ENCODE data around the gene MYH11.
A peak's percentile ranks its signal among the peaks of the same experiment; 100 is the strongest.

Gene MYH11

DNA sequence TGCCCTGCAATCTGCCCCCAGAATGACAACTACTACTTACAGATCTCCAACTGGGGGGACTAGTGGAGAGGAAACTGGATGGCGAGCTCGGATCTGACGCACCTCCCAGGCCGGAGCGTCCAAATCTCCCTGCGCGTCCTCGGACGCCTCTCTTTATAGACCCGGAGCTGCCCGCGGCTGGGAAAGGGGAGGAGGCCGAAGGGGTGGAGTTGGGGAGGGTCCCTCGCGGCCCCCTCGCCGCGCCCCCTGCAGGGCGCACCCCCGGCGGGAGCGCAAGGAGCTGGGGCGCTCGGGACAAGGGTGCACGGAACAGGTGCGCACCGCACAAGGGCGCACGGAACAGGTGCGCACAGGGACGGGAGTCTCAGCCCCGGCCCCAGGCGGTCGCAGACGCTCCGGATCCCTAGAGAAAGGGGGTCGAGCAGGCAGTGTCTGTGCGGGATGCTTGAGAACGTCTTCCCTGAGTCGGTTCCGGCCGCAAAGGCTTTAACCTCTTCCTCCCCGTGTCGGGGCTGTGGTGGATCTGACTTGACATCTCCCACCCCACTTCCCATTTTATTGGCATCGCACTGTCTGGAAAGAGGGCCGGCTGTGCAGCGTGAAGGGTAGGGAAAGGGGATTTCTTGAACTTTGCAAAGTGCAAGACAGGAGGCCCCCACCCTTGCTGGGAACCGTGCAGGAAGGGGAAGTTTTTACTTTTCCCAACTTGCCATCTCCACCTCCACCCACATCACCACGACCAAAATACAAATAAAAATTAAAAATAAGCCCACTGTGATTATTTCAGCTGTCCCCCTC lies at the start of gene MYH11:
Gene MYH11, minus strand, starts transcription at position 128 of the 798 bp plus-strand sequence. CDS start 18,776 bp downstream, outside the sequence.
- DNase-seq = no peak

DNA sequence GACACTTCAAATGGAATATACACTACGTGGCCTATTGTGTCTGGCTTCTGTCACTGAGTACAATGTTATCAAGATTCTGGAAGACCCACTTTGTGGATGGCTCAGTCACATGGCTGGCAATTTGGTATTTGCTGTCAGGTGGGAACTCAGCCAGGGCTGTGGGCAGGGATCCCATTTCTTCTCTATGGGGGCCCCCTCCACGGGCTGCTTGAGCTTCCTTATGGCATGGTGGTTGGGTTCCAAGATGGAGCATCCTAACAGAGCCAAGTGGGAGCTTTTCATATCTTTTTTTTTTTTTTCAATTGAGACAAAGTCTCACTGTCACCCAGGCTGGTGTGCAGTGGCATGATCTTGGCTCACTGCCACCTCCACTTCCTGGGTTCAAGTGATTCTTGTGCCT lies 49.6 kb upstream of the MYH11 start:
- DNase-seq = no peak

DNA sequence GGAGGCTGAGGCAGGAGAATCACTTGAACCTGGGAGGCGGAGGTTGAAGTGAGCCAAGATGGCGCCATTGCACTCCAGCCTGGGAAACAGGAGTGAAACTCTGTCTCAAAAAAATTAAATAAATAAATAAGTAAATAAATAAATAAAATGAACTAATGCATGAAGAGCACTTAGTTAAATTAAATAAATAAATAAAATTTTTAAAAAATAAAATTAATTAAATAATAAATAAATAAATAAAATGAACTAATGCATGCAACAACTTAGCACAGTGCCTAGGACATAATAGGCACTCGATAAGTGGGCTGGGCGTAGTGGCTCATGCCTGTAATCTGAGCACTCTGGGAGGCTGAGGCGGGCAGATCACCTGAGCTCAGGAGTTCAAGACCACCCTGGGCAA lies 47.1 kb upstream of the MYH11 start:
- no peak for DNase-seq

DNA sequence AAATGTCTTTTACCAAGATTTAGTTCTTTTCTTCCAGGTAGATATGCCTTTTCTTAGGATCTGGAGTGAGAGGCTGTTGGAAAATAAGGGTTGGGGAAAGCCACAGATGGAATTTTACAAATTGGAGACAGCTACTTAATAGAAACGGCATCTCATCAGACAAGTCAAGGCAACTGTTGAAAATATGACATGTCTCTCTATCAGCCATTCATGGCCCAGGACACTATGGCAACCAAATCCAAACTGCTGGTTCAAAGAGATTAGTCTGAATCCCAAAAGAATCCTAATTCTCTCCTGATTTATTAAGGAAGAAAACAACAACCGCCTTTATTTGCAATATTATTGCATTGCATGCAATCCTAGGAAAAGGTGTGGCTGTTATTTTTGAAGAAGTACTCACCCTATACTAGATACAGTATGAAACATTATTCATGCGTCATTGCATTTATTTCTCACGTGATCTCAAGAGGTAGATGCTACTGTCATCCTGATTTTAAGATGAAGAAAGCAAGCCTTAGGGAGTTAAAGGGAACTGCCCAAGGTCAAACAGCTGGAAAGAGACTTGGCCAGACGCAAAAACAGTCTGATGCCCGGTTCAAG lies 44.2 kb upstream of the MYH11 start:
- no peak for DNase-seq

DNA sequence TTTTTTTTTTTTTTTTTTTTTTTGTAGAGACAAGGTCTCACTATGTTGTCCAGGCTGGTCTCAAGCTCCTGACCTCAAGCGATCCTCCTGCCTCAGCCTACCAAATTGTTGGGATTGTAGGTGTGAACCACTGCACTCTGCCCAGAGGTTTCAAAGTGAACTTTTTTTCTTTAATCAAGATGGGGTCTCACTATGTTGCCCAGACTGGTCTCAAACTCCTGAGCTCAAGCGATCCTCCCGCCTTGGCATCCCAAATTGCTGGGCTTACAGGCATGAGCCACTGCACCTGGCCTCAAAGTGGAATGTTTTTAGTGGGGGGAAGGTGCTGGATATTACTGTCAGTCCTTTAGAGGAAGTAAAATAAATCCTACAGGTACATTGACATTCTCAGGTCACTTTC lies 43.5 kb upstream of the MYH11 start:
- no peak for DNase-seq

DNA sequence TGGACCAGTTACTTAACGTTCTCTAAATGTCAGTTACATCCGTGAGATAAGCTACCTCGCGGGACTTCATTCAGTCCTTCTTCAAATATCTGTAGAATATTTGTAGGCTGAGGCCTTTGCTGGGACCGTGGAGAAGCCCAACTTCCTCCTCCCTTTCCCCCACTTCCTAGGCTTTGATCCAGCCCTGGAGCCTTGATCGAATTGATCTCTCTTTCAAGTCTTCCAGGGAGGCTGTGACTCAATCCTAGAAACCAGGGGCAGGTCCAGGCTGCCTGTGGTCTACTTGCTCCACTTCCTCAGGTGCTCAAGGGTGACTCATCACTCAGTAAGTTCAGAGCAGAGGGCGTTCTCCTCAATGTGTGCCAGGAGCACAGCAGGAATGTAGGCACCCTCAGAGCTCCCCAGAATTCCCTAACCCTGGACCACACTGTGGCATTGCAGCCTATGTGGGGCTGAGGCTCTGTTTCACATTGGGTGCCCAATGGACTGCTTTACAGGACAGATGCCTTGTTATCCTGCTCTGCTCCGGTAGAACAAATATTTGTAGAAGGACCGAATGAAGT lies 42.8 kb upstream of the MYH11 start:
- DNase-seq = no peak

DNA sequence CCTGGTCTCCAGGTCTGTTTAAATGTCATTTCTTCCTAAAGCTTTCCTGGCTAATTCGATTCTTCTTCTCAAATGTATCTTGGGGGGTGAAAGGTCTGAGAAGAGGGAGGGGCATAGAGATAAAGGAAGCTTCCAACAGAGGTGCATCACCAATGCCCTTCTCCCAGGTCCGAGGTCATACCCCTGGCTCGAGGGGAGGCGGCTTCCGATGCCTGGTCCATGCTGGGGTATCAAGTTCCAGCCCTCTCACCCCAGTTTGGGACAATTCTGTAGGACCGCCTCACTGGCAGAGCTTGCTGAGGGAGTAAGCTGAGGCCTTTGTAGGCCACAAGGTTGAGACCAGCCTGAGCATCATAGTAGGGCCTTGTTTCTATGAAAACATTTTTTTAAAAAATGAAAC lies 41.8 kb upstream of the MYH11 start:
- no peak for DNase-seq

DNA sequence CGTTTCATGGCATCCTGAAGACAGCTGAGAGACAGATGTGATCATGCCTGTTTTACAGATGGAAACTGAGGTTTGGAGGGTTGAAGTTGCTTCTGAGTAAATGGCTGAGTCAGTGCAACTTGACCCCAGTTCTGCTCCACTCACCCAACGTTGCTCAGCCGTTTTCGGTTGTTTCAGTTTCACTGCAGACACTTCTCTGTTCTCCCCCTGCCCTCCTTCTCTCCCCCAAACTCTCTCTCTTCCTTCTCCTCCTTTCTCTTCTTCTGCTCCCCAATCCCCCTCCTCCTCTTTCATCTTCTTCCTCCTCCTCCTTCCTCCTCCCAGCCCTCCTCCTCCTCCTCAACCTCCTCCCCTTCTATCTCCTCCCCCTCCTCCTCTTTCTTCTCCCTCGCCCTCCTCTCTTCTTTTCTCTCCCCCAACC lies 41.0 kb upstream of the MYH11 start:
- DNase-seq = no peak

DNA sequence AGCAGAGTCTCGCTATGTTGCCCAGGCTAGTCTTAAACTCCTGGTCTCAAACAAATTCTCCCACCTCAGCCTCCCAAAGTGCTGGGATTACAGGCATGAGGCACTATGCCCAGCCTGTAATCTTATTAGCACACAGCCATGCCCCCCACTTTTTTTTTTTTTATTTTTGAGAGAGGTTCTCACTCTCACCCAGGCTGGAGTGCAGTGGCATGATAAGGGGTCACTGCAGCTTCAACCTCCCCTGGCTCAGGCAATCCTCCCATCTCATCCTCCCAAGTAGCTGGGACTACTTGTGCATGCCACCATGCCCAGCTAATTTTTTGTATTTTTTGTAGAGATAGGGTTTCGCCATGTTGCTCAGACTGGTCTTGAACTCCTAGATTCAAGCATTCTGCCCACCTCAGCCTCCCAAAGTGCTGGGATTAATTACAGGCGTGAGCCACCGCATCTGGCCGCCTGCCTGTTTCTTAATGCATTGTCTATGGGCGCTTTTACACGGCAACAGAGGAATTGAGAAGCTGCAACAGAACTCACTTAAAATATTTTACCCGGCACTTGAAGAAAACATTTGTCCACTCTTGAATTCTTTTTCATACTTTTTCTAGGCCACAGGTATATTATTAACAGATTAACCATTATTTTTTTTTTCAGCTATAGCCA lies 40.4 kb upstream of the MYH11 start:
- DNase-seq = no peak

DNA sequence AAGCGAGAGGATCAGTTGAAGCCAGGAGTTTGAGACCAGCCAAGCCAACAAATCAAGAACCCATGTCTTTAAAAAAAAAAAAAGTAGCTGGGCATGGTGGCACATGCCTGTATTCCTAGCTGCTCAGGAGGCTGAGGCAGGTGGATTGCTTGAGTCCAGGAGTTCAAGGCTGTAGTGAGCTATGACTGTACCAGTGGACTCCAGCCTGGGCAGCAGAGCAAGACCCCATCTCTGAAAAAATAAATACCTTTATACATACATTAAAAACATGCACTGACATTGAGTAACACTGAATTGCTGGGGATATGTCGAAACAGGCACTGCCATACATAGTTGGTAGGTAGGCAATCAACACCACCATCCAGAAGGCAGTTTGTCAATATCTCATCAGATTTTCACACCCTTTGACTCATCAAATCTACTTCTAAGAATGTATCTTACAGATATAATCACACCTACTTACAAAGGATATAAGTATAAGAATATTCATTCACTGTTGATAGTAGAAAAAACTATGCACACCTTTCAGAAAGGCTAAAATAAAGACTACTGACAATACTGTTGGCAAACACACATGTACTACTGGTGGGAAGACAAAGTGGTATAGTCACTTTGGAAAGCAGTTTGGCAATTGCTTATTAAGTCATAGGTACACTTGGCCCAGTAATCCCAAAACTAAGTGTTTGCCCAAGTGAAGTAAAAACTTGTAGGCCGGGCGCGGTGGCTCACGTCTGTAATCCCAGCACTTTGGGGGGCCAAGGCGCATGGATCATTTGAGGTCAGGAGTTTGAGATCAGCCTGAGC lies 37.9 kb upstream of the MYH11 start:
- no peak for DNase-seq

DNA sequence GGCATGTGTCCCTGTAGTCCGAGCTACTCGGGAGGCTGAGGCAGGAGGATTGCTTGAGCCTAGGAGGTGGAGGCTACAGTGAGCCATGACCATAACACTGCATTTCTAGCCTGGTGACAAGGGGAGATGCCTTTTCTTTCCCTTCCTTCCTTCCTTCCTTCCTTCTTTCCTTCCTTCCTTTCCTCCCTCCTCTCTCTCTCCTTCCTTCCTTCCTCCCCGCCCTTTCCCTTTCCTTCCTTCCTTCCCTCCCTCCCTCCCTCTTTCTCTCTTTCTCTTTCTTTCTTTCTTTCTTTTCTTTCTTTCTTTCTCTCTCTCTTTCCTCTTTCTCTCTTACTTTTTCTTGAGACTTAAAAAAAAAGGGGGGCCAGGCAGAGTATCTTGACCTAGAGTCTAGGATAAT lies 34.7 kb upstream of the MYH11 start:
- DNase-seq = no peak

DNA sequence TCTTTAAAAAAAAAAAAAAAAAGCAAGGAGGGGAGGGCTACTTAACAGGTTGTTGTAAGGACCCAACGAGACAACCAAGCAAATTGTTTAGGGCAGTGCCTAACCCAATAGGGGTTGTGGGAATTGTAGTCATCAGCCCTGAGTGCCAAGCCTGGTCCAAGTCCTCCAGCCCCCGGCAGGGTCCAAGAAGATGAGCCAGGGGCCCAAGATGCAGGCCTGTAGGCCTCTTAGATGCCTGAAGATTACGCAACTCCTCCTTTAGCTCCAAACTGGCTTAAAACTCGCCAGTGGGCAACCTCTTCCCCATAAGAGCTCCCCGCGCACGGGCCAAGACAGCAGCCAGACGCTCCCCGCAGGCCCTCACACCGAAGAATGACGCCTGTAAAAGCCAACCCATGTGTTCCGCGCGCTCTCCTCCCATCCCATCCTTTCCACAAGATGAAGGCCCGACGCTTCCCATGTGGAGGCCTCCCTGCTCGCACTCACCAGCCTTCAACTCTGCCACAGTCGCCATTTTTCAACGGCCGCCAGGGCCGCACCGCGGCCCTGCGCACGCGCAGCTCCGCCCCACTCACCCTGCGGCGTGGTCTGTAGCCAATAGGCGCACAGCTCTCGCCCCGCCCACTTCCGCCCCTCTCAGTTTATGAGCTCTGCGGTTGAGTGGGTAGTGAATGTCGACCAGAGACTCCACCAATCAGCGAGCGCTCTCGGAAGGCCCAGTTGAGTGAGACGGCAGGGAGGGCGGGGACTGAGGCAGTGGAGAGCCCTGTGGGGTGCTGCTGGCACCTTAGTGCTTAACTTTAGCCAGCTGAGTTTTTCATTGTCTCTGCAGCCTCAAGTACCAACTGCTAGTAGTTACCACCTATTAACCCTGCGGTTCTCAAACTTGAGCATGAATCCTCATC lies 31.5 kb upstream of the MYH11 start, which contains the start of gene CEP20:
Gene CEP20, minus strand, starts transcription at position 532 of the 905 bp plus-strand sequence. Its CDS starts 18 bp downstream, at position 514.
- DNase-seq = peak; percentile 97

DNA sequence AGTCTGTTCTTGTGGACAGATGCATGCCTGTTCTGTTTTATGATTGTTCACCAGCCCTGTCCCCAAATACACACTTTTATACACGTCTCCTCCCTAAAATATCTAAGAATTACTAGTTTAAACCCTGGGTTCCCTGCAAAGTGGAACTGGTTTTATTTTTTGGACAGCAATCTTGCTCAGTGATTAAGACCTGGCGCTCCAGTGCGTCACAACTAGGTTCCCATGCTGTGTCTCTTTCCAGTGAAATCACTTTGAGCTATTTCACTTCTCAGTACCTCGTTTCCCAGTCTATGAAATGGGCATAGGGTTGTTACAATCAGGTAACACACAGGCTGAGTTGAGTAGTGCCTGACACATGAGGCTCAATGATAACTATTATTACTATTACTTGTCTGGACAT lies 30.5 kb upstream of the MYH11 start:
- no peak for DNase-seq

DNA sequence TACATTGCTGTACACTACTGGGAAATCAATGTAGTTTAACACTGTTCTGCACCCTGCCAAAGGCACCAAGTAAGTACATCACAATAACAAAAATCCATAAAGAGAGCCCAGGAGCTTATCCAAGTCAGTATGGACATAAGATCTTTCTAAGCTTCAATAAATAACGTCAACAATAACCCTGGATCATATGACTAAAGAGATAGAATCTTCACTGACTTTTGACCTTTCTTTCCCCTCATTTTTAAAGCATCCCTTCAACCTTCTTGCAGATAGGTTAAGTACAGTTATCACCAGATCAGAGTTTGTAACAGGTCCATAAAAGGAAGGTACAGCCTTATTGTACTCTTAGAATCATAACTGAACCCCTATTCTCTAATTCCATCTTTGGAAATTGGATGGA lies 29.2 kb upstream of the MYH11 start:
- DNase-seq = no peak

DNA sequence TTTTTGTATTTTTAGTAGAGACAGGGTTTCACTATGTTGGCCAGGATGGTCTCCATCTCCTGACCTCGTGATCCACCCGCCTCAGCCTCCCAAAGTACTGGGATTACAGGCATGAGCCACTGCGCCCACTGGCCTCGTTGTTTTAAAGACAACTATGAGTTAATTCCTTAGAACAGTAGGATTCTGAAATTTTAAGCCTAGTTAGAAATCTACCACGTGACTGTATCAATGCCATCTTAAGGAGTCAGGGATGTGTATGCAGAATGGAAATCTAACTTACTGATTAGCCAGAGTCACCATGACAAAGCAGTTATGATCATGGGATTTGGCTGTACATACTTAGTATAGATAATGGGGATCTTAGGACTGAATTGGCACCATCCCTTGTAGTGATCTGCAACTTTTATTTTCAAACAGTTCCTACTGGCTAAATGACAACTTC lies 28.8 kb upstream of the MYH11 start:
- no peak for DNase-seq

DNA sequence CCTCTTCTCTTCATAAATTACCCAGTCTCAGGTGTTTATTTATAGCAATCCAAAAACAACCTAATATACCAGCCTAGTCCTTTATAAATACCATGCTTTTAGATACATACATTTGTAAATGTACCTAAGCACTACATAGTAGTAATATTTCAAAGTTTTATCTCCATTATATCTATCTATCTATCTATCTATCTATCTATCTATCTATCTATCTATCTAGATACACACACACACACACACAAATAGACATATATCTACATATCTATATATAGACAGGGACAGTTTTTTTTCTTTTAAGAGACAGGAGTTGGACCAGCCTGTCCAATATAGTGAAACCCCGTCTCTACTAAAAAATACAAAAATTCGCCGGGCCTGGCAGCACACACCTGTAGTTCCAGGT lies 25.7 kb upstream of the MYH11 start:
- no peak for DNase-seq

DNA sequence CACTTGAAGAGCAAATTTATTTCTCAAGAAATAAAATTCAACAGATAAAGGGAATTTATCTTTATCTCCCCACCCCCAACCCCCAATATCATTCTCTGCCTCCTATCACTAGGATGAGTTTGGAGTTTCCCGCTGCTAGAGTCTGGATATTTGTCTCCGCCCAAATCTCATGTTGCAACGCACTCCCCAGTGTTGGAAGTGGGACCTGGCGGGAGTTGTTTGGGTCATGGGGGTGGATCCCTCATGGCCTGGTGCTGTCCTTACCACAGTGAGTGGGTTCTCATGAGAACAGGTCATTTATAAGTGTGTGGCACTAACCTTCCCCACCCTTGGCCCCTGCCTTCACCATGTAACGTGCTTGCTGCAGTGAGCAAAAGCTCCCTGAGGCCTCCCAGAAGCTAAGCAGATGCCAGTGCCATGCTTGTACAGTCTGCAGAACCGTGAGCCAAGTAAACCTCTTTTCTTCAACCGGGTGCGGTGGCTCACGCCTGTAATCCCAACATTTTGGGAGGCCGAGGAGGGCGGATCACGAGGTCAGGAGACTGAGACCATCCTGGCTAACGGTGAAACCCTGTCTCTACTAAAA lies 25.1 kb upstream of the MYH11 start:
- DNase-seq = no peak

DNA sequence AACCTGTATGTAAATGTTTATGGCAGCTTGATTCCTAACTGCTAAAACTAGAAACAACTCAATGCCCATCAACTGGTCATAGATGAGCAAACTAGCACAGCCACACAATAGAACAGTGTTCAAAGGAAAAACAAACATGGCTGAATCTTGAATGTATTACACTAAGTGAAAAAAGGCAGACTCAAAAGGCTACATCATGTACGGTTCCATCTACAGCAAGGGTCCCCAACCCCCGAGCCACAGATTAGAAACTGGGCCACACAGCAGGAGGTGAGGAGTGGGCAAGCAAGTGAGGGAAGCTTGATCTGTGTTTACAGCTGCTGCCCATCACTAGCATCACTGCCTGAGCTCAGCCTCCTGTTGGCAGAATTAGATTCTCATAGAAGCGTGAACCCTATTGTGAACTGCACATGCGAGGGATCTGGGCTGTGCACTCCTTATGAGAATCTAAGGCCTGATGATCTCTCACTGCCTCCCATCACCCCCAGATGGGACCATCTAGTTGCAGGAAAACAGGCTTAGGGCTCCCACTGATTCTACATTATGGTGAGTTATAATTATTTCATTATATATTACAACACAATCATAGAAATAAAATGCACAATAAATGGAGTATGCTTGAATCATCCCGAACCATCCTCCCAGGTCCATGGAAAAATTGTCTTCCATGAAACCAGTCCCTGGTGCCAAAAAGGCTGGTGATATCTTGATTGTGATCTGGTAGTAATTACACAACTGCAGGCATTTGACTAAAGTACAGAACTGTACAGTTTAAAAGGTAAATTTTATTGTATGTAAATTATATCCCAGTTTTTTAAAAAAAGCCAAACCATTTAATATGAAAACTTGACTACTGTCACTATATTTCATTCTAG lies 23.8 kb upstream of the MYH11 start:
- no peak for DNase-seq

DNA sequence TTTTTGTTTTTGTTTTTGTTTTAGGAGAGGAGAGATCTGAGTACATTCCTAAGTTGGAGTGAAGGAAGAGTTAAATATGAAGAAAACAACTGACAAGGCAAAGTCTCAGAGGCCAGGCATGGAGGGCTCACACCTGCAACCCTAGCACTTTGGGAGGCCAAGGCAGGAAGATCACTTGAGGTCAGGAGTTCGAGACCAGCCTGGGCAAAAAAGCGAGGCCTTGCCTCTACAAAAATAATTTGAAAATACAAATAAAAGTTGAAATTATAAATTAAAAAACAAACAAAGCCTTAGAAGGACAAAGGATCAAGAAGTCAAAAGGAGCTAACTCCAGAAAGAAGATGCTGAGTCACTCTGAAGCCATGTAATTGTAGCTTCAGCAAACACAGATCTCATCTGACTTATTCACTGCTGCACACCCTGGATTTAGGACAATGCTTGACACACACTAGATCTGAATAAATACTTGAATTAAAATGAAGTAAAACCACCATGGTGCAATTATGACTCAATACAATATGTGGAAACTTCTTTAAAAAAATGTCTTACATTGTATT lies 22.5 kb upstream of the MYH11 start:
- DNase-seq = no peak

DNA sequence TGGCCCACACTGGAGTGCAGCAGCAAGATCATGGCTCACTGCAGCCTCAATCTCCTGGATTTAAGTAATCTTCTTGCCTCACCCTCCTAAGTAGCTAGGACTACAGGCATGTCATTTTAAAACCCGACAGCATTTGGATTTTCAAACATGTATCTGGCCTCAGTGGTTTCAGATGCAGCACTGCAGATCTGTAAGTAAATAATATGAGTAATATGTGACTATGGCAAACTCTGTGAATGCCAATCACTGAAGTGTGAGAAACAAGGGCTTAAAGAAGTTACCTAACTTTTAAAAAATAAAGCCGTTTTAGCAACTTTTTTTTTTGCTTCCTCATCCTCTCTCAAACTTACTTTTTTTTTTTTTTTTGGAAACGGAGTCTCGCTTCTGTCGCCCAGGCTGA lies 19.7 kb upstream of the MYH11 start:
- DNase-seq = no peak

Data from NCI-H526 treated with DMSO at 0.1 percent for 48 hours (cell line).